ENCODE measurements around the gene SPATC1L.

Gene SPATC1L

DNA sequence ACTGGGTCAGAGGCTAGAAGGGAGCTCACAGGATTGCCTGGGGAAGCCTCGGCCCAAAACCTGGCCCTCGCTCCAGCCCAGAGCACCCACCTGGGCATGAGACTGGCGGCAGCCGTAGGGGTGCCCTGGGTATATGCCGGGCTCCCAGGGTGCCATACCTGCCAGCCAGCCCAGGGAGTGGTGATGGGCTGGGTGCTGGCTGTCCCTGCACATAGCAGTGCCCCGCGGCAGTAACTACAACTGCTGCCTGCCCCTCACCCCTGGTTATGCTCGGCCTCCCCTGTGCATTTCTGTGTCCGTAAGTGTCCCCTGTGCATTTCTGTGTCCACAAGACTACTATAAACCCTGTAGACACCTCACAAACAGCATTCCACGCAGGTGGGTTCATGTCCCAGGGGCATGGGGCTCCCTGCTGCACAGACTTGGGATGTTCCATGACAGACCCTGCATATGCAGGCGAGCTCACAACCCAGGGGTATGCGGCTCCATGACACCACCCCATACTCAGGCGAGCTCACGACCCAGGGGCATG, 5.8 kb upstream of the SPATC1L start:
- Histone ChIP-seq H3K4me1 (ENCODE audit: control extremely low read depth in 1 of 4, control insufficient read depth in 4 of 4, insufficient read depth in 4 of 4, low read length in 3 of 4) (peaks cover 0 to 8% (median 0%) of the 10 kb centered on the region in 4 experiments), H3K9me3 (ENCODE audit: control extremely low read depth in 1 of 5, control insufficient read depth in 4 of 5, insufficient read depth in 2 of 5, low read depth in 1 of 5, low read length in 4 of 5) (no peaks in the 10 kb centered on the region), H3K4me3 (ENCODE audit: control insufficient read depth in 1 of 7, extremely low read depth in 1 of 7, insufficient read depth in 4 of 7, low read depth in 2 of 7, low read length in 6 of 7) (no peak overlapping the region), H3K36me3 (ENCODE audit: control insufficient read depth in 4 of 4, insufficient read depth in 4 of 4, low read length in 3 of 4) (peaks cover 2 to 69% (median 26%) of the 10 kb centered on the region in 4 experiments), H3K27me3 (replicated peaks in 2 of 5; ENCODE audit: control insufficient read depth in 4 of 5, insufficient read depth in 5 of 5, low read length in 4 of 5) (no peaks in the 10 kb centered on the region), H3K27ac (ENCODE audit: insufficient read depth in 1 of 2, low read depth in 1 of 2, low read length in 2 of 2, poor library complexity in 1 of 2, severe bottlenecking in 2 of 2) (no peak overlapping the region)
- DNase-seq, result no peak
- ChIA-PET CTCF (no interaction called here), POLR2A (no interaction called here)
- 99% methylated on average over 14 of the region's 14 CpGs for WGBS (ENCODE audit: insufficient coverage)

DNA sequence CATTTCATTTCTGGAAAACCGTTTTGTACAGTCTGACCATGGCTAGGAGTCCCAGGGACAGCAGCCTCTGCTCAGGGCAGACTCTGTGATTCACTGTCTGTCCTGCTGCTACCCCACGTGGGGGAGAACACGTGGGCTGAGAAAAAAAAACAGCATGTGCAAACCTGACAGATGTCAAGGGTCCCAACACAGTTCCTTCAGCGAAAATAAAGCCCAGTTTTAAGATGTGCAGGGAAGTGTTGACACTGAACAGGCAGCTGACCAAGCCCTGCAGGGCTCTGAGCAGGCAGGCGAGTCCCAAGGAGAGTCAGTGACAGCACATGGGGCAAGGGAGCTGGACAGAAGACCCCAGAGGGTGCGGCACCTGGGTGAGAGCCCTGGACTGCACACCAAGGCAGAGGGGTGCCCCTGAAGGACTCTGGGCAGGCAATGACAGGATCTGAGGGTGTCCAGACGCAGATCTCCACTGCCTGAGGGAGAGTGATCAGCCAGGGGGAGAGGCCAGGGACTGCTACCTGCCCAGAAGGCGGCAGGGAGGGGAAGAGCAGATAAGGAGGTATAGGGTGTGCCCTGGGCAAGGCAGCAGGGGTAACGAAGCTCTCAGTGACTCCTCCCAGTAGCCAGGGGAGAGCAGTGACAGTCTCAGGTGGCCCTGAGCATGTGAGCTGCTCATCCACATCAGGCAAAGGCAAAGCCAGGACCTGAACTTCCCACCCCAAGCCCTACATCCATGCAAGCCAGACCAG, 5.1 kb upstream of the SPATC1L start:
- H3K27me3 ChIP-seq (replicated peaks in 2 of 5; ENCODE audit: control insufficient read depth in 4 of 5, insufficient read depth in 5 of 5, low read length in 4 of 5), result no peaks in the 10 kb centered on the region
- peaks cover 0 to 13% (median 0%) of the 10 kb centered on the region in 4 experiments for H3K4me1 ChIP-seq (ENCODE audit: control extremely low read depth in 1 of 4, control insufficient read depth in 4 of 4, insufficient read depth in 4 of 4, low read length in 3 of 4)
- POLR2A ChIA-PET, result no interaction called here
- peaks cover 2 to 63% (median 21%) of the 10 kb centered on the region in 4 experiments for H3K36me3 ChIP-seq (ENCODE audit: control insufficient read depth in 4 of 4, insufficient read depth in 4 of 4, low read length in 3 of 4)
- H3K9me3 ChIP-seq (ENCODE audit: control extremely low read depth in 1 of 5, control insufficient read depth in 4 of 5, insufficient read depth in 2 of 5, low read depth in 1 of 5, low read length in 4 of 5), result no peaks in the 10 kb centered on the region
- CTCF ChIA-PET, result no interaction called here
- H3K27ac ChIP-seq (ENCODE audit: insufficient read depth in 1 of 2, low read depth in 1 of 2, low read length in 2 of 2, poor library complexity in 1 of 2, severe bottlenecking in 2 of 2), result no peak overlapping the region
- WGBS (ENCODE audit: insufficient coverage), result 90% methylated on average over 9 of the region's 9 CpGs
- no peak for DNase-seq
- H3K4me3 ChIP-seq (ENCODE audit: control insufficient read depth in 1 of 7, extremely low read depth in 1 of 7, insufficient read depth in 4 of 7, low read depth in 2 of 7, low read length in 6 of 7), result no peak overlapping the region

DNA sequence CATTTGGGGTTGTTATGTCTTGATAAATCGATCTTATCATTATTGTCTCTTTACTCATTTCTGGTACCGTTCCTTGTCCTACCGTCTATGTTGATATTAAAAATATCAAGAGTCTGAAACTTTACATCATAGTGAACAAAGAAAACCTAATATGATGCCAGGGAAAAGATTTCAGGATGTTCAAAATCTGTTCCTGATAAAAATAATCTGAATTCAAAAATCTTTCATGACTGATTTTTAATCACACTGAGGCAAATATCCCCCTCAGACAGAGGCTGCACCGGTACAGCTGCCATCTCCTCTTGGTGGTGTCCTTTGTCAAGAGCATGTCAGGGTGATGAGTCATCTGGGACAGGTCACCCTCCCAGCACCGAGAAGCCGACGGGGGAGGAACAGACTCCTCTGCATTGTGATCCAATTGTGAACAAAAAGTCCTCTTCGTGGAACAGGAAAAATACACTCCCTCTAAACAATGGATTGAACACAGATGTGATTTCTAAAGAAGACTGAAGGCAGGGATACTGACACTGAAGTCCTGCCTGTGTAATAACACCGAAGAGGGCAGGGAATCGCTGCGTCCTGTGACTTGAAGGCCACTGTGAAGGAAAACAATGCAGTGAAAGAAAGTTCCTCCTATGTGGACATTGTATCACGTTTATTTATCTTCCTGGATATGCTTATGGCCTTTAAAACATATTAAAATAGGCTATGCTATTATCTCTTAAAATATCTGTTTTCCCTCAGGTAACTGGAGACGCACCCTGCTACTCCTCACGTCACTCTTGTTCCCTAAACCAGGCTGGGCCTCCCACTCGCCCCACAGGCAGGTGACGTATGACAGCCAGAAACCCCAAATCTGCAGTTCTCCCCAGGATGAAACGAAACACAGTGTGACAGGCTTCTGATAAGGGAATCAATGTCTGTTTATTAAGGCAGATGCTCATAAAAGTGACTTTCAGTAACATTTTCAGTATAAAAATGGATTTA, 4.3 kb upstream of the SPATC1L start:
- peaks cover 0 to 17% (median 5%) of the 10 kb centered on the region in 4 experiments for H3K4me1 ChIP-seq (ENCODE audit: control extremely low read depth in 1 of 4, control insufficient read depth in 4 of 4, insufficient read depth in 4 of 4, low read length in 3 of 4)
- H3K4me3 ChIP-seq (ENCODE audit: control insufficient read depth in 1 of 7, extremely low read depth in 1 of 7, insufficient read depth in 4 of 7, low read depth in 2 of 7, low read length in 6 of 7), result no peak overlapping the region
- 85% methylated on average over 11 of the region's 17 CpGs for WGBS (ENCODE audit: insufficient coverage)
- no peak for DNase-seq
- no peaks in the 10 kb centered on the region for H3K27me3 ChIP-seq (replicated peaks in 2 of 5; ENCODE audit: control insufficient read depth in 4 of 5, insufficient read depth in 5 of 5, low read length in 4 of 5)
- peaks cover 1 to 54% (median 13%) of the 10 kb centered on the region in 4 experiments for H3K36me3 ChIP-seq (ENCODE audit: control insufficient read depth in 4 of 4, insufficient read depth in 4 of 4, low read length in 3 of 4)
- no peaks in the 10 kb centered on the region for H3K9me3 ChIP-seq (ENCODE audit: control extremely low read depth in 1 of 5, control insufficient read depth in 4 of 5, insufficient read depth in 2 of 5, low read depth in 1 of 5, low read length in 4 of 5)
- CTCF ChIA-PET, result no interaction called here
- peak overlapping the region in 1 of 2 experiments; percentile 44 for H3K27ac ChIP-seq (ENCODE audit: insufficient read depth in 1 of 2, low read depth in 1 of 2, low read length in 2 of 2, poor library complexity in 1 of 2, severe bottlenecking in 2 of 2)
- POLR2A ChIA-PET, result no interaction called here

DNA sequence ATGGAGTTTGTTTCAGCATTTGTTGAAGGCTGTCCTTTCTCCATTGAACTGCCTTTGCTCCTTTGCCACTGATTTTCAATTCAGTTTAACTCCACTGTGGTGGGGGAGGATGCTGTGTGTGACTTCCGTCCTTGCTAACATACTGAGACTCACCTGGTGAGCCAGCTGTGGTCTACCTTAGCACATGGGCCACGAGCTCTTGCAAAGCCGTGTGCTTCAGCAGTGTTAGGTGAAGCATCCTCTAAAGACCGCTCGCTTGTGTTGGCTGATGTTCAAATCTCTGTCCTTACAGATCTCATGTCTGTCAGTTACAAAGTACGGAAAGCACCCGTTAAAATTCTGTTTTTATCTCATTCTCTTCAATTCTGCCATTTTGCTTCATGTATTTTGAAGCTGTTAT, 3.6 kb upstream of the SPATC1L start:
- Histone ChIP-seq H3K27ac (ENCODE audit: insufficient read depth in 1 of 2, low read depth in 1 of 2, low read length in 2 of 2, poor library complexity in 1 of 2, severe bottlenecking in 2 of 2) (peak overlapping the region in 1 of 2 experiments; percentile 44), H3K36me3 (ENCODE audit: control insufficient read depth in 4 of 4, insufficient read depth in 4 of 4, low read length in 3 of 4) (peaks cover 0 to 47% (median 9%) of the 10 kb centered on the region in 4 experiments), H3K9me3 (ENCODE audit: control extremely low read depth in 1 of 5, control insufficient read depth in 4 of 5, insufficient read depth in 2 of 5, low read depth in 1 of 5, low read length in 4 of 5) (no peaks in the 10 kb centered on the region), H3K4me1 (ENCODE audit: control extremely low read depth in 1 of 4, control insufficient read depth in 4 of 4, insufficient read depth in 4 of 4, low read length in 3 of 4) (peaks cover 0 to 22% (median 7%) of the 10 kb centered on the region in 4 experiments), H3K4me3 (ENCODE audit: control insufficient read depth in 1 of 7, extremely low read depth in 1 of 7, insufficient read depth in 4 of 7, low read depth in 2 of 7, low read length in 6 of 7) (no peak overlapping the region), H3K27me3 (replicated peaks in 2 of 5; ENCODE audit: control insufficient read depth in 4 of 5, insufficient read depth in 5 of 5, low read length in 4 of 5) (no peaks in the 10 kb centered on the region)
- ChIA-PET CTCF (no interaction called here), POLR2A (no interaction called here)
- DNase-seq, result no peak
- 99% methylated on average over 6 of the region's 7 CpGs for WGBS (ENCODE audit: insufficient coverage)

- WGBS (ENCODE audit: insufficient coverage), result 96% methylated on average over 4 of the region's 8 CpGs
- H3K36me3 ChIP-seq (ENCODE audit: control insufficient read depth in 4 of 4, insufficient read depth in 4 of 4, low read length in 3 of 4), result peaks cover 0 to 46% (median 7%) of the 10 kb centered on the region in 4 experiments
- ChIA-PET CTCF (no interaction called here), POLR2A (no interaction called here)
- no peak for DNase-seq
- H3K4me3 ChIP-seq (ENCODE audit: control insufficient read depth in 1 of 7, extremely low read depth in 1 of 7, insufficient read depth in 4 of 7, low read depth in 2 of 7, low read length in 6 of 7), result no peak overlapping the region
- H3K9me3 ChIP-seq (ENCODE audit: control extremely low read depth in 1 of 5, control insufficient read depth in 4 of 5, insufficient read depth in 2 of 5, low read depth in 1 of 5, low read length in 4 of 5), result no peaks in the 10 kb centered on the region
- H3K4me1 ChIP-seq (ENCODE audit: control extremely low read depth in 1 of 4, control insufficient read depth in 4 of 4, insufficient read depth in 4 of 4, low read length in 3 of 4), result peaks cover 0 to 26% (median 8%) of the 10 kb centered on the region in 4 experiments
- no peaks in the 10 kb centered on the region for H3K27me3 ChIP-seq (replicated peaks in 2 of 5; ENCODE audit: control insufficient read depth in 4 of 5, insufficient read depth in 5 of 5, low read length in 4 of 5)
- no peak overlapping the region for H3K27ac ChIP-seq (ENCODE audit: insufficient read depth in 1 of 2, low read depth in 1 of 2, low read length in 2 of 2, poor library complexity in 1 of 2, severe bottlenecking in 2 of 2)
Observed at GRCh38 chr21:46187261-46187660, 3.0 kb upstream of the SPATC1L start.

GRCh38 chr21:46185716-46186115, 1.5 kb upstream of the SPATC1L start:
- POLR2A ChIA-PET, result no interaction called here
- peak overlapping the region in 1 of 2 experiments; percentile 81 for H3K27ac ChIP-seq (ENCODE audit: insufficient read depth in 1 of 2, low read depth in 1 of 2, low read length in 2 of 2, poor library complexity in 1 of 2, severe bottlenecking in 2 of 2)
- 95% methylated on average over 4 of the region's 7 CpGs for WGBS (ENCODE audit: insufficient coverage)
- CTCF ChIA-PET, result interaction anchor here (0.6 kb wide), 1 partner anchor 42 kb away, joined by 4 read pairs; no protein-coding TSS in a partner anchor
- no peaks in the 10 kb centered on the region for H3K9me3 ChIP-seq (ENCODE audit: control extremely low read depth in 1 of 5, control insufficient read depth in 4 of 5, insufficient read depth in 2 of 5, low read depth in 1 of 5, low read length in 4 of 5)
- peaks cover 0 to 40% (median 10%) of the 10 kb centered on the region in 4 experiments for H3K4me1 ChIP-seq (ENCODE audit: control extremely low read depth in 1 of 4, control insufficient read depth in 4 of 4, insufficient read depth in 4 of 4, low read length in 3 of 4)
- H3K4me3 ChIP-seq (ENCODE audit: control insufficient read depth in 1 of 7, extremely low read depth in 1 of 7, insufficient read depth in 4 of 7, low read depth in 2 of 7, low read length in 6 of 7), result peak overlapping the region in 2 of 7 experiments; percentile 76 to 92
- peak in 1 of 3 donors; percentile 21 for DNase-seq
- peaks cover 0 to 30% (median 2%) of the 10 kb centered on the region in 4 experiments for H3K36me3 ChIP-seq (ENCODE audit: control insufficient read depth in 4 of 4, insufficient read depth in 4 of 4, low read length in 3 of 4)
- H3K27me3 ChIP-seq (replicated peaks in 2 of 5; ENCODE audit: control insufficient read depth in 4 of 5, insufficient read depth in 5 of 5, low read length in 4 of 5), result no peaks in the 10 kb centered on the region
